DOHH2 (cell line): ENCODE measurements around the gene UFD1.

Experiments used
- EZH2phosphoT487 ChIP-seq: fragments of 200-600 bp; sonication (generic); IDR thresholded peaks from 2 replicates; pipeline ENCODE4 v1.6.1; 2017; ENCODE audit warnings: borderline replicate concordance, mild to moderate bottlenecking, antibody characterized with exemption, low read length, moderate library complexity, mixed read lengths
- TF ChIP-seq, protein P1 (sequence below): fragments of 200-600 bp; sonication (generic); IDR thresholded peaks from one replicate; pipeline ENCODE4 v1.5.1; 2014; ENCODE audit warnings: antibody characterized with exemption, mild to moderate bottlenecking, low read depth, low read length; ENCODE audit not compliant: poor library complexity, severe bottlenecking

DNA sequence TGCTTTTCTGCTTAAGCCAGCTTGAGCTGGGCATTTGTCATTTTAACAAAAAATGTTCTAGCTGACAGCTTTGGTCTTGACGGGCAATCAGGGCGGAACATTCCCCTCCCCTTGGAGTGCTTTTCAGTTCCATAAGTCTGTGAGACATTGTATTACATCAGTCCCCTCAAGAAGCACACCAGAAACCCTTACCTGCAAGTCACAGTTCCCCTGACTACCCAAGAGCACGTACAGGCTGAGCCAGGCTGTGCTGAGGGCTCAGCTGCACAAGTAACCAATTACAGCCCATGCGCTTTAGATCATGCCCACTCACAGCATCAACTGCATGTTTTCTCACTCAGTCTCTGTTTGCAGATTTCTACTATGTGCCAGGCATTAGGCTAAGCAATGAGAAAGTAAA lies 66.5 kb downstream of the UFD1 start:
- no peak for TF ChIP-seq EZH2phosphoT487
- TF ChIP-seq, protein P1, sequence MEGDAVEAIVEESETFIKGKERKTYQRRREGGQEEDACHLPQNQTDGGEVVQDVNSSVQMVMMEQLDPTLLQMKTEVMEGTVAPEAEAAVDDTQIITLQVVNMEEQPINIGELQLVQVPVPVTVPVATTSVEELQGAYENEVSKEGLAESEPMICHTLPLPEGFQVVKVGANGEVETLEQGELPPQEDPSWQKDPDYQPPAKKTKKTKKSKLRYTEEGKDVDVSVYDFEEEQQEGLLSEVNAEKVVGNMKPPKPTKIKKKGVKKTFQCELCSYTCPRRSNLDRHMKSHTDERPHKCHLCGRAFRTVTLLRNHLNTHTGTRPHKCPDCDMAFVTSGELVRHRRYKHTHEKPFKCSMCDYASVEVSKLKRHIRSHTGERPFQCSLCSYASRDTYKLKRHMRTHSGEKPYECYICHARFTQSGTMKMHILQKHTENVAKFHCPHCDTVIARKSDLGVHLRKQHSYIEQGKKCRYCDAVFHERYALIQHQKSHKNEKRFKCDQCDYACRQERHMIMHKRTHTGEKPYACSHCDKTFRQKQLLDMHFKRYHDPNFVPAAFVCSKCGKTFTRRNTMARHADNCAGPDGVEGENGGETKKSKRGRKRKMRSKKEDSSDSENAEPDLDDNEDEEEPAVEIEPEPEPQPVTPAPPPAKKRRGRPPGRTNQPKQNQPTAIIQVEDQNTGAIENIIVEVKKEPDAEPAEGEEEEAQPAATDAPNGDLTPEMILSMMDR: no peak
